Measurements from ENCODE around the gene FAM98B. TPM values are rescaled to one million over a fixed set of nuclear protein-coding genes. Genes with fewer than 3 reads are reported as not detected.

FAM98B gene
- total RNA-seq: 10 to 100 TPM; 11.1 to 48.2 (median 15.5) TPM

DNA sequence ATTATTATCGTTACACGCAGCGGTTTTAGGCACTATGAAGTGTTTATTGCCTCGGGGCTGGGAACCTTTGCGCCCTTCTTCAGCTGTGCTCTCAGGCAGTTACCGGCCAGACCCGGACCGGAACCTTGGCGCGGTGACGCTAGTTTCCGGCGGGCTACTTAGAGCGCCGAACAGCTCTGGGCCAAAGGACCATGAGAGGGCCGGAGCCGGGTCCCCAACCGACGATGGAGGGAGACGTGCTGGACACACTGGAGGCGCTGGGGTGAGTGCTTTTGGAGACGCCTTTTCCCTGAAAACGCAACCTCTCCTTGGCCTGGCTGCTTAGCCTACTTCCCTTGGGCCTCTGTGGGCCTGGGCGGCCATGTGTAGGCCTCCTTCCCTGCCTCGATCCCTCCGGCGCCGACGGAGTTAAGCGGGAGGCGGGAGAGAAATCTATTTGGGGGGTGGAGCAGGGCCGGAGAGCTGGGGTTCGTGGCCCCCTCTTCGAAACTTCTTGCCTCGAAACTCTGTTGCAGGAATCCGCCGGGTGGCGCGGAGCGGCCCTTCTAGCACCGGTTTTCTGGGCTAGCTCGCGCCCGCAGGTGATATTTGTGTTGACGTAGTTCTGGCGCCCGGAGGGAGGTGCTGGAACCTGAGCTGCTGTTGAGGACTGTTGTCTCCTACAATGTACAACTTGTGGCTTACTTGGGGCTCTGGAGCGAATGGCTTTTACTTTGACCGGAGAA lies at the start of gene FAM98B:
FAM98B (plus strand) TSS at position 157 of the 725 bp plus-strand sequence; CDS start at position 192, 35 bp downstream.
- Histone ChIP-seq H3K4me1 (peaks cover 8 to 30% (median 19%) of the 10 kb centered on the region in 4 donors), H3K9me3 (no peaks in the 10 kb centered on the region), H3K36me3 (no peaks in the 10 kb centered on the region), H3K27me3 (no peaks in the 10 kb centered on the region), H3K4me3 (peak within 1 kb of the TSS; percentile 76 to 88 (median 84)), H3K27ac (replicated peaks in 1 of 4) (peak within 1 kb of the TSS; percentile 89 to 91 (median 91))
- intact Hi-C loops (cut with DNase I): no loop called here
- peak; percentile 96 for DNase-seq (ENCODE audit: extremely low spot score)
- TF ChIP-seq POLR2AphosphoS5 (IDR thresholded peaks at IDR 0.05) (peak; percentile 73 to 86), EP300 (IDR thresholded peaks at IDR 0.05) (no peak), POLR2A (IDR thresholded peaks at IDR 0.05; ENCODE audit: low read depth) (no peak)
- TF ChIP-seq, protein P1, sequence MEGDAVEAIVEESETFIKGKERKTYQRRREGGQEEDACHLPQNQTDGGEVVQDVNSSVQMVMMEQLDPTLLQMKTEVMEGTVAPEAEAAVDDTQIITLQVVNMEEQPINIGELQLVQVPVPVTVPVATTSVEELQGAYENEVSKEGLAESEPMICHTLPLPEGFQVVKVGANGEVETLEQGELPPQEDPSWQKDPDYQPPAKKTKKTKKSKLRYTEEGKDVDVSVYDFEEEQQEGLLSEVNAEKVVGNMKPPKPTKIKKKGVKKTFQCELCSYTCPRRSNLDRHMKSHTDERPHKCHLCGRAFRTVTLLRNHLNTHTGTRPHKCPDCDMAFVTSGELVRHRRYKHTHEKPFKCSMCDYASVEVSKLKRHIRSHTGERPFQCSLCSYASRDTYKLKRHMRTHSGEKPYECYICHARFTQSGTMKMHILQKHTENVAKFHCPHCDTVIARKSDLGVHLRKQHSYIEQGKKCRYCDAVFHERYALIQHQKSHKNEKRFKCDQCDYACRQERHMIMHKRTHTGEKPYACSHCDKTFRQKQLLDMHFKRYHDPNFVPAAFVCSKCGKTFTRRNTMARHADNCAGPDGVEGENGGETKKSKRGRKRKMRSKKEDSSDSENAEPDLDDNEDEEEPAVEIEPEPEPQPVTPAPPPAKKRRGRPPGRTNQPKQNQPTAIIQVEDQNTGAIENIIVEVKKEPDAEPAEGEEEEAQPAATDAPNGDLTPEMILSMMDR (IDR thresholded peaks at IDR 0.05): peak in 1 of 3 experiments; percentile 25
- WGBS: 1% methylated on average over 35 of the region's 49 CpGs

DNA sequence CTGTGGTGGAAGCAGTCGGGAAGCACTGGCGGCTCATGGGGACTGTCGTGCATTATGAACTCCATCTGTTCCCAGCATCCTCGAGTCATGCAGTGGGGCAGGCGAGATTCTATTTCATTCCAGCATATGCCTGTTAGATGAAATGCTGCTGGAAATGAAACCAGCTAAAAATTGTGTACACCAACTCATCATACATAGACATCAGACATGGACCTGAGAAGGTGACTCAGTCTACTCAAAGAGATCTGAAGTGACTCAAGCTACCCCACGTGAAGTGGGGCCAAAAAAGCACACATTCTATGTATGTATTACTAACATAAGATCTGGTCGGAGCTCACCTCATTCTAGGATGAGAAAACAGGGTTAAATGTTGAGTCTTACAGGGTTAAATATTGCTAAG lies 47.5 kb upstream of the FAM98B start:
- no peaks in the 10 kb centered on the region for H3K4me1 ChIP-seq
- H3K27ac ChIP-seq (replicated peaks in 1 of 4): no peak overlapping the region
- H3K4me3 ChIP-seq: no peak overlapping the region
- DNase-seq (ENCODE audit: extremely low spot score): no peak
- no peaks in the 10 kb centered on the region for H3K27me3 ChIP-seq
- H3K9me3 ChIP-seq: no peaks in the 10 kb centered on the region
- TF ChIP-seq, protein P1 (IDR thresholded peaks at IDR 0.05): no peak
- no peak for TF ChIP-seq POLR2A (IDR thresholded peaks at IDR 0.05; ENCODE audit: low read depth)
- no peak for TF ChIP-seq EP300 (IDR thresholded peaks at IDR 0.05)
- TF ChIP-seq POLR2AphosphoS5 (IDR thresholded peaks at IDR 0.05): no peak
- intact Hi-C loops (cut with DNase I): no loop called here
- WGBS: 62% methylated on average over 7 of the region's 7 CpGs
- H3K36me3 ChIP-seq: no peaks in the 10 kb centered on the region

GRCh38 chr15:38408576-38408975 lies 45.4 kb upstream of the FAM98B start:
- DNase-seq (ENCODE audit: extremely low spot score): no peak
- WGBS: 86% methylated on average over 4 of the region's 4 CpGs
- intact Hi-C loops (cut with DNase I): no loop called here
- no peaks in the 10 kb centered on the region for H3K9me3 ChIP-seq
- no peaks in the 10 kb centered on the region for H3K36me3 ChIP-seq
- no peaks in the 10 kb centered on the region for H3K27me3 ChIP-seq
- H3K27ac ChIP-seq (replicated peaks in 1 of 4): no peak overlapping the region
- TF ChIP-seq EP300 (IDR thresholded peaks at IDR 0.05) (no peak), POLR2A (IDR thresholded peaks at IDR 0.05; ENCODE audit: low read depth) (no peak), POLR2AphosphoS5 (IDR thresholded peaks at IDR 0.05) (no peak)
- TF ChIP-seq, protein P1 (IDR thresholded peaks at IDR 0.05): no peak
- no peaks in the 10 kb centered on the region for H3K4me1 ChIP-seq
- H3K4me3 ChIP-seq: no peak overlapping the region

GRCh38 chr15:38411902-38412301 lies 42.0 kb upstream of the FAM98B start:
- Histone ChIP-seq H3K4me1 (peaks cover 0 to 3% (median 0%) of the 10 kb centered on the region in 4 donors), H3K36me3 (no peaks in the 10 kb centered on the region), H3K4me3 (no peak overlapping the region), H3K27me3 (peaks cover 0 to 3% (median 0%) of the 10 kb centered on the region in 4 donors), H3K9me3 (no peaks in the 10 kb centered on the region), H3K27ac (replicated peaks in 1 of 4) (no peak overlapping the region)
- no peak for DNase-seq (ENCODE audit: extremely low spot score)
- TF ChIP-seq POLR2AphosphoS5 (IDR thresholded peaks at IDR 0.05) (no peak), POLR2A (IDR thresholded peaks at IDR 0.05; ENCODE audit: low read depth) (no peak), EP300 (IDR thresholded peaks at IDR 0.05) (no peak)
- TF ChIP-seq, protein P1 (IDR thresholded peaks at IDR 0.05): no peak
- 42% methylated on average over 3 of the region's 3 CpGs for WGBS
- intact Hi-C loops (cut with DNase I): no loop called here
